GF-D8 (cell line): ENCODE data around the gene ACAA2.
"Not testable (repeated sequence)": the region's sequence is repeated elsewhere in the genome, so short reads cannot be mapped to it uniquely, and the experiment has no call there.

Experiments used
- DNase-seq: peaks from one replicate; lab custom pipeline; 2025; lab: John Stamatoyannopoulos, UW

Gene ACAA2

DNA sequence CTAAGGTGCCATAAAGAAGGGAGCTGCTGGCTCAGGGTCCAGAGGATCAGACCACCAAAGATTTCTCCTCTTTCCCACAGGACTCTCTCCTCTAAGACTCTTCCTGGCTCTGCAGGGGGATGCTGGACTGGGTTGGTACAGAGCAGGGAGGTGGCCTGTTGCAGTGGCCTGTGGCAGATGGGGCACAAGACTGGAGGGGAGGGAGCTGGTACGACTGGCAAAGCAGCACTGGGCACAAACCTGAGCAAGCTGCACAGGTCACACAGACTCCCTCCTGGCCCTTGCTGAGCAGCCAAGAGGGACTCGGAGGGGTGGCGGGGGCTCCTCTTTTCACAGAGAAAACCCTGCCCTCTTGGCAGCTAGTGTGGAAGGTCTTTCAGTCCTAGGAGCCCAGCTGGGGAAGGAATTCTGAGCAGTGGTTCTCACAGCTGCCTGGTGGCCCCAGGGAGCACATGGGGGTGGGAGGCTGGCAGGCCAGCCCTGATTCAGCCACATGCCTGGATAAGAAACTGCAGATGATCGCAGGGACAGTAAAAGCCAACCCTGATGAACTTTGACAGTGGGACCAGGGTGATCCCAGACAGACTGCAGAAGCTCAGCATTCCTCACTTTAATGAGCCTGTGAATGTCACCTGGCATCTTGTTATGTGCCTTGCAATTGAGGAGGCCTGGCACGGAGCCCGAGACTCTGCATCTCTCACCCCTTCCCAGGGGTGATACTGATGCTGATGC lies 32.5 kb upstream of the ACAA2 start:
- DNase-seq, result no peak

DNA sequence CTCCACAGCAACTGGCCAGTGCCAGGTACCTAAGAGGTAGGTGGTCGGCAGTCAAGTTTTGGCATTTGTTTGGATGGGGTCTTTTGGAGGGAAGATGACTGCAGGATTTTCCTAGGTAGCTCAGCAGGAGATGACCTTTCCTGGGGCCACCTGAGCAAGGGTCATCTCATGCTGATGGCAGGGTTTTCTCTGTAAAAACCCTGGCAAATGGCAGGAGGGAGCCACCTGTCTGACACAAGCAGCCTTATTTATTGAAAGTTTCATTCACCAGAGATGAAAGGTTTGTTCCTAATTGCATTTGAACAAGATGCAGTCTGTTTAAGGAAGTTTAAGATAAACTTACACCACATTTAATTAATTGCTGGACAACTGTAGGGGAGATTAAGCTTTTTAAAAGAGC lies 31.6 kb upstream of the ACAA2 start:
- no peak for DNase-seq

DNA sequence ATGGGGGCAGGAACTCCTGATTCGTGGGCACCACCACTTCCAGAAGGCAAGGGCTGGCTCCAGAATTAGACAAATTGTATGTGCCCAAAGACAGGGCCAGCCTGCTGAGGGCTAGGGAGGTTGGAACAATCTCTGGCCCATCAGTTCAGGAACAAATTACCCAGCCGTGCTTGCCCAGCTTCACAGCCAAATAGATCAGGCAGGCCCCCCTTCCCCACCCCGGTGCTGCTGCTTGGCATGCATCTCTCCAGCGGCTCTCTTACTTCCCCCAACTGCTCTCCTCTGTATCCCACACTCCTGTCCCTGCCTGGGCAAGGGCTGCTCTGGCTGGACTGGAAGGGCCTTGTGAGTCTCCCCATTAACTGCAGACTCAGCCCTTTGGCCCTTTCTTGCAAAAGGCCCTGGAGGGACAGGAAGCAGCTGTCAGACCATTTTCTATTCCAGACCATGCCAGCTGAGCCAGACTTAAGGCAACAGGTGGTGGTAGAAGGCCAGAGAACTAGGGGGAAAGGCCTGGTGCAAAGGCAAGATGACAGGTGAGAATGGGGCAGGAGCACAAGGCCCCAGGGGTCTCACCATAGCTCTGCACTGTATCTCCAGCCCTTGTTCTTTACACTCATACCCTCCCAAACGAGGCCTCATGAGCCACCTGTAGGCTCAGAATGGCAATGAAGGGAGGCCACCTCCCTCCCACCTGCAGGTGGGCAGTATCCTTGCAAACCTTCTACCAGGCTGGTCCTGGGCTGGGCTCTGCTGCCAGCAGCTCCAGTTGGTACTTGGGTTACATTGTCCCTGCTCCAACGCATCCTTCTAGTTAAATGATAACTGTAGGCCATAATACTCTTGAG lies 30.7 kb upstream of the ACAA2 start:
- DNase-seq, result no peak

DNA sequence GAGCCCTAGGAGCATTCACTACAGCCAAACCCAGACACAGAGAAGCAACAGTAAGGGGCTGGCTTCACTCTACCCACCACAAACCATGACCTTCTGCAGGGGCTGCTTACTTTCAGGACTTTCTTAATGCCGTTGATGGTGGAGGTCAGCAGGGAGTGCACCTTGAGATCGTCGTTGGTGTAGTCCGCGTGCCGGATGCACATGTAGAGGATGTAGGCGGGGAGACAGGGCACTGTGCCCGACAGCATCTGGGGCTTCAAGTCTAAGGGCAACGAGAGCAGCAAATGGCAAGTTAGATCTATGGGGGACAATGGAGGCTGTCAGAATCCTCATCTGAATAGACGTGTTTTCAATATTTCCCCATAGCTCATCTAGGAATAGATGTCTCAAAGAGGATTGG lies 29.8 kb upstream of the ACAA2 start:
- DNase-seq, result no peak

DNA sequence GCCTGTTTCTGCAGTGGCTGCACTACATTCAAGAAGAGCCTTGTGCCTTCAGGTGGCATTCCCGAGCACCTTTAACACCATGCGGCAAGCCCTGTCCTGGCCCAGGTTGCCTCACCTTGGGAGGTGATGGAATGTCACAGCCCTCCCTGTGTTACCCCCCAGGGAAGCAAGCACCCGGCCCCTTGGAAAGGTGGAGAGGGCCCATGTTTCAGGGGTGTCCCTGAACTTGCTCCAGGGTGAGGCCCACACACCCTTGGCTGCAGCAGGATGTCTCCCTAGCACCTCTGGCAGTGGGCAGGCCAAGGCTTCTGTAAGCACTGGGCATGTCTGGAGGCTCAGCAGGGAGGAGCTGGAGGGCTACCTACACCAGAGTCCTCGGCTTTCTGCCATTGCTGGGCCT lies 29.3 kb upstream of the ACAA2 start:
- DNase-seq, result no peak

DNA sequence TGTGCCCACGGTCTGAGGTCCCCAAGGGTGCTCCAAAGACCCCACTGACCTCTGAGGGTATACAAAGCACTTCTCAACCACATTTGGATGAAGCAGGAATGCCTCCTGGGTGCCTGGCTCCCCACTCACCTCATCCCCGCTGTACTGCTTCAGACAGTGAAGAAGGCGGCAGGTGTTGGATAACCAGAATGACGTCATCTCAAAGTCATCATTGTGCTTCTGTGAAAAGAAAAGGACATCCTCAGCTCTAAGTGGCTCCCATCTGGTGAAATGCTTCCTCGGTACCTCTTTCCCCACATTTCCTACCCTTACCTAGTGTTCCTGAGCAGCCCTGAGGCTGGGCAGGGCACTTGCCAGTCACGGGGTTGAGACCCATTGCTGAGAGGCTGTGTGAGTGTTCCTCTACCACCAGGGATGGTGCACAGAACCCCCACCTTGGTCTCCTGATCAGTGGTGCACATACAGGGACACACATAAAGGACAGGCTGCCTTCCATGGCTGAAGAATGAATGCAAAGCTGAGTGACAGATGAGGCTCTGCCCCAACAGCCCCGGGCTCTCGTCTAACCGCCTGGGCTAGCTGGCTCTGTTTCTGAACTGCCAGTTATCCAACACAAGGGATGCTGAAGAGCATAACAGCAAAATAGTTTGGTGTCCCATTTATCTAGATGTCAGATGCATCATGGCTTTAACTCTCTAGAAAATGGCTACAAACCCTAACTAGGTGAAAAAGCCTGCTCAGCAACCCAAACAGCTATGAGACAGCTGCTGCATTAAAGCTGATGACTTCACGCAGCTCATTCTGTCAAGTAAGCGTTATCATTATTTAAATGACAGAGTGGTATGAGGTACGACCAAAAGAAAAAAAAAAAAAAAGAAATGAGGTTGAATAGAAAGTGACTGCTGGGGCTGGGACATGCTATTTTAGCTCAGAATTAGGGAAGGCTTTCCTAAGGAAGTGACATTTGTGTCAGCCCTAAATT lies 28.2 kb upstream of the ACAA2 start:
- DNase-seq, result no peak

DNA sequence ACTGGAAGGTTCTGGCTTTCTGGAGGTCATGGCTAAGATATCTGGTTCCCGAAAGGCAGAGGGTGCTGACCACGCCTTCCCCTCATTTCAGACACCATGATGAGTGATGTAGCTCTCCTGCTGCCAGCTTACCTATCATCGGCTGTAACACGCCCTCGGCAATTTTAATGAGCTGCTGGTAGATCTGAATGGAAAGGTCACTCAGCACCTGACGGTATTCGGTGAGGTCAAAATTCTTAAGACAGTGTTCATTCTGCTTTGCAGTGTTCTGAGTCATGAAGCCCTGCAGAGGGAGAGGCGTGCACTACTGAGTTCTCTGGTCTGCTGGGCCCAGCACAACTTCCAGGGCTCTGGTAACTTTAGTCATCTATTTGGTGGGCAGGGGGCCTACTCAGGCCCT lies 25.7 kb upstream of the ACAA2 start:
- no peak for DNase-seq

DNA sequence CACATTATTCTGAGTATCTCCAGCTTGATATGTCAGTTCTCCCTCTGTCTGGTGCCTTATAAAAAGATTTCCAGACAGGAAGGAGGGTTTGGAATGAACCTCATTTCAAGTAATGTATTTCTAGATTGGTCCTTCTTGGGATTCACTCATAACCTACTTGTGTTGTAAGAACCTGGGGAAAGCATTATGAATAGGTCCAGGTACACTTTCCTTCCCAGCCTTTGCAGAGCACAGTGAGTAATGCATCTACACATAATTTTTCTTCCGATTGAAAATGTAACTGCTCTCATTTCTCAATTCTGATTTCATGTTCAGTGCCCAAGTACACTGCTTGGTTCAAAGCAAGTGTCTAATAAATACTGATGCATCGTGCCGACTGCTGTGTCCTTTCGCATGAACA lies 25.0 kb upstream of the ACAA2 start:
- no peak for DNase-seq

DNA sequence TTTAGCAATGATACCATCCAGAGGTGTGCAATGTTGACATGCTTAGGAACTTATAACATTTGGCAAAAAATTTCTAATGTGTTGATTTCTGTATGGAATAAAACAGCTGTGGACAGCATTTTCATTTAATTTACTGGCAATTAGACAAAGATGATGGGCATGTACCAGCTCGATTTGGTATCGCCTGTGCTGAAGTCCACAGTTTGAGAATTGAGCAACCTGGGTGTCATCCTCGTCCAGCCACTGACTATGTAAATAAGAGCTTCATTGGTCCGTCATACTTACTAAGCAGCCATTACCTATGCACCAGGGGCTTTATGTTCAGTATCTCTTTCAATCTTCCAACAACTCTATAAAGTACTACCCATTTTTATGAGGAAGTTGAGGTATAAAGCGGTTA lies 24.6 kb upstream of the ACAA2 start:
- no peak for DNase-seq

DNA sequence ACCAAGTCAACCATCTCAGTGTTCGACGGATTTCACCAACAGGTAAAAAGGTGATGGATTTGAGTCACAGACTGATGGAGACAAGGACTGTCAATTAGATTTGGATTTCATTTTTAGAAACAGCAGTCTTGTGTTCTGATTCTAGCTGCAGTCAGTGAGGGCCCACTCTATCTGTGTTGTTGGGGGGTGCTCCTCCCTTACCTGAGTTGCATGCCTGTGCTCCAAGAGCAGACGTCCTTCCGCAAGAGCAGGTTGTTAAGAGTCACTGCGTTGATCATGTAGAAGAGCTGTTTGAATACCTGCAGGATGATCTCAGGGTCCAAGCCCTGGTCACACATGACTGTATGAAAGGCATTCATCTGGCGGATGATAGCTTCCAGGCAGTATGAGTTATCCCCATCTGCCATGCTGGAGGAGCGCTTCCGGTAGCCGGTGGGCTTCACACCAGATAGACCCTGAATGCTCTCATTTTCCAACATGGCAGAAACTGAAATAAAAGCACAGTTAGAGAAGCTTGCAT lies 24.0 kb upstream of the ACAA2 start:
- DNase-seq, result not testable (repeated sequence)

DNA sequence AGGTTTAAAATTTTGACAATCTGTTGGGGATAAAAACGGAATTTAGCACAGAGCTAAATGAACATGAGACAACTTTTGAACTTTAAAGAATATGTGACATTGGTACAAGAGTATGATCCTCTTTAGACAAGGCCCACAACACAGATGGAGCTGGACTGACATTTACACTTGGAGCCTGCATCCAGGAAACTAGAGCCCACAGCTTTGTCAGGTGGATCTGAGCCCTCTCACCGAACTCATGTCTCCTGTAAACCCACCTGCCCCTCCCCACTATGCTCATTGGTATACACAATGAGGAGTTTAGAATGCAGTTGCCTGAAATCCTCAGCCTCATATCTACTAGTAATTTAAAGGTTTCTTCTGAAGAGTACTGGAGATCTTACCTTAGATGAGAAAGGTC lies 22.1 kb upstream of the ACAA2 start:
- no peak for DNase-seq

DNA sequence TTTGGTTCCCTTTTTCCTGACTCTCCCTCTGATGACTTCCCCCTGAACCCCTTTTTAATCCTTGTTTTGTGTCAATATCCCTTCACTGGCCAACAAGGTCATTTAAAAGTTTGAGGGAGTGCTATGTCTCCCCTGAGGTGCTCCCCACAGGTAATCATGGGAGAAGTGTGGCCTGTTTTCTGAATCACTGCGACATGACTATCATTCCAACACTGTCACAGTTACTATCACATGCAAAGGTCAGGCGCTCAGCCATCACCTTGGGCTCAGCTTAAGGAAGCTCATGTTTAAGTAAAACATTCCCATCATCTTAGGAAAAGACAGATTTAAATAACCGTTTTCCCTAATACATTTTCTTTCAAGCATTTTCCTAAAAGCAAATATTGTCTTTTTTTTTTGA lies 20.9 kb upstream of the ACAA2 start:
- DNase-seq, result no peak

DNA sequence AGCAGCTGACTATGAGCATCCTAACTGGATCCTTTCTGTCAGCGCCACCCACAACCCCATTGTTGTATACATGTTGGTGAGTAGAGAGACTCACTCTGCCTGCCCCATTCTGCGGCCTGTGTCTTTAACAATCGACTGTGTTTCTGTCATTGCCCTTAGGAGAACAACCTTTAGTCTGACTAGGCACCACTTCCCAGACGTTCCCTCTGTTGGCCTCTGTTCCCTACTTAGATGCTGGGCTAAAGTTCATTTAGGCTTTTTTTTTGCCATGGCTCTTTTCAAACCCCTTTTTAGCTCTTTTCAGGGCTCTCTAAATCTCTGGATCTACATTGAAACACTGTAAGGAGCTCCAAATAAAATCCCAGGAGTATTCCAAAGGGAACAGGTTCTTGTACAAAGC lies 20.5 kb upstream of the ACAA2 start:
- DNase-seq, result no peak

DNA sequence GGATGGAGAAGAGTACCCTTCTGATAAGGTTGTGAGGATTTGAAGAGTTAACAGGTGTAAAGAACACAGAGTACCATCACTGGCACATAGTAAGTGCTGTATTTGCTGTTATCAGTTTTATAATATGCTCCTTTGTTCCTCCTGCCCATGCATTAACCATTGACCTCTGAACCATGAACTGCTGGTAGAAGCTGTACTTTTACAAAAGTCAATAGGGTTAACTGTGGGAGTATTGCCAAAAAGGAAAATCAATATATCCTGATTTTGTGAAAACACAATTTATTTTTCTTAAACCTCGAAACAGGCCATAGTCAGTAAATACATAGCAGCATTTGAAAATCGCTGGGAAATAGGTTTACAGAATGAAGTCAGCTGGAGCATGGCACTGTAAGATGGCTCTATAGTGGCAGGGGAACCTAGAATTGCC lies 18.9 kb upstream of the ACAA2 start:
- no peak for DNase-seq

DNA sequence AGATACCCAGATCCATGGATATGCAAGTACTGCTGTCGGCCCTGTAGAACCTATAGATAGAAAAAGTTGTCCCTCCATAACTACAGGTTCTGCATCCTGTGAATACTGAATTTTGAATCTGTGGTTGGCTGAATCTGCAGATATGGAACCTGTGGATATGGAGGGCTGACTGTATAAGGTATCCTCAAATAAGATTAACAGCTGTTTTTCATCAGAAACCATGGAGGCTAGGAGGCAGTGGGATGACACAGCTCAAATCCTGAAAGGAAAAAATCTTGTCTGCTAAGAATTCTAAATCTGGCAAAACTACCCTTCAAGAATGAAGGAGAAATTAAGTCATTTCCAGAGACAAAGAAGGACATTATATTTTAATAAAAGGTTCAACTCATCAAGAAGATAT lies 14.7 kb upstream of the ACAA2 start:
- DNase-seq, result no peak

DNA sequence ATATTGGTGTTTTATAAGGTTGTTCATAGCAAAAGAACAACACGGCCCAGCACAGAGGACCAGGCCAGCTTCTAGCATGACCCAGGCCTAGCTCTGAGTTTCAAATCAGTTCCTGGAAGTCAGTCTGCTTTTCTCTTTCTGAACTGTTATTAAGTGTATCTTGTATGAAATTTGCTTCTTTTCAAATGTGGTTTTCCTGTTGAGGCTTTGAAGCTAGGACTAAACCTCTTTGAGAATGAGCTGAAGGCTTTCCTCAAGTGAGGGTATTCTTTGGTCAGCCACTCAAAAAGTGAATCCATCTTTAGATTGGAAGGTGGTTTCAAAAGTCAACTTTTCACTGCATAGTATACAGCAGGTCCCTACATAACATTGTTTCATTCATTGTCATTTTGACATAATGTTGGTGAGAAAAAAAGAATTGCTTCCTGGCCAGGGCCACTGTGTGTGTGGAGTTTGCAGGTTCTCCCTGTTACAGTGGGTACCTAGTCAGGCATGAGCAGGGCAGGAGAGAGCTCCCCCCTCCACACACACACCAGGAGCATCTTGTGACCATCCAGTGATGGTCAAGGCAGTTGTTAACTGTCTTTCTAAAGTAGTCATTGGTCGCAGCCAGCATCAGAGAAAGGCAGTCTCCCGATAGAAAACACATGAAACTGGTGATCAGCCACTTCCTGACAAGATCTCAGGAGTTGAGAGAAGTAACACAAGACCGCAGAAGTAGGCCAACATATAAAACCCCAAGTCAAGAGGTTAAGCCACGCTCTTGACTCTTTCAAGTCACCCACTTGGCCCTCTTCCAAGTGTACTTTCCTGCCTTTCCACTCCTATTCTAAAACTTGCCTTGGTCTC lies 6.7 kb upstream of the ACAA2 start:
- DNase-seq, result no peak

DNA sequence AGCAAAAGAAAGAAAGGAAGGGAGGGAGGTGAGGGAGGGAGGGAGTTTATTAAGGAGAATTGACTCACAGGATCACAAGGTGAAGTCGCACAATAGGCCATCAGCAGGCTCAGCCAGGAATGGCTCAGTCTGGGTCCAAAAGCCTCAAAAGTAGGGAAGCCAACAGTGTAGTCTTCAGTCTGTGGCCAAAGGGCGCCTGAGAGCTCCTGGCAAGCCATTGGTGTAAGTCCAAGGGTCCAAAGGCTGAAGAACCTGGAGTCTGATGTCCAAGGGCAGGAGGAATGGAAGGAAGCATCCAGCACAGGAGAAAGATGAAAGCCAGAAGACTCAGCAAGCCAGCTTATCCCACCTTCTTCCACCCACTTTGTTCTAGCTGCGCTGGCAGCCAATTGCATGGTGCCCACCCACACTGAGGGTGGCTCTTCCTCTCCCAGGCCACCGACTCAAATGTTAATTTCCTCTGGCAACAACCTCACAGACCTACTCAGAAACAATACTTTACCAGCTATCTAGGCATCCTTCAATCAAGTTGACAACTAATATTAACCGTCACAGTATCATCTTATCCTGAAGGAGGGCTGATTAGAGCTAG lies 5.8 kb upstream of the ACAA2 start:
- no peak for DNase-seq

DNA sequence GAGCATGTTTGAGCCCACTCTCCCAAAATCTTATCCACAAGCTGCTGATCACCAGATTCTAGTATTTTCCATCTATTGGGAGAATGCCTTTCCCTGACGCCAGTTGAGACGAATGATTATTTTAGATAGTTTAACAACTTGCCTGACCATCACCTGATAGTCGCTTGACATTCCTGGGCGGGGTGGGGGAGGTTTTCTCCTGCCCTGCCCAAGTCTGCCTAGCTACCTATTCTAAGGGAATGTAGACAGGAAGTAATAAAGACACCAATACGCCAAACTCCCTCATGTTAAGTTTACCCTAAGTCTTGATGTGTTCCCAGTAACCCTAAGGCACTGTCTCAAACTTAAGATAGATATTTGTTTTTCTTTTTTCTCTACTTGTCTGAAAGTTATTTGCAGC lies 4.6 kb upstream of the ACAA2 start:
- no peak for DNase-seq

DNA sequence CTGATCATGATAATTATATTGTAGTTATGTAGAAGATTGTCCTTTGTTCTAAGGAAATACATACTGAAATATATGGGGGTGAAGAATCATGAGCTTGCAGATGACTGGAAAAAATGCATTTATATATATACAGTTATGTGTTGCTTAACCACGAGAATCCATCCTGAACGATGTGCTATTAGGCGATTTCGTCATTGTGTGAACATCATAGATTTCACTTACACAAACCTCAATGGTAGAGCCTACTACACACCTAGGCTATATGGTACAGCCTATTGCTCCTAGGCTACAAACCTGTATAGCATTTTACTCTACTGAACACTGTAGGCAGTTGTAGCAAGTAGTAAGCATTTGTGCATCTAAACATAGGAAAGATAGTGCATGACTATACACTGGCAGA lies 2.6 kb upstream of the ACAA2 start:
- no peak for DNase-seq

DNA sequence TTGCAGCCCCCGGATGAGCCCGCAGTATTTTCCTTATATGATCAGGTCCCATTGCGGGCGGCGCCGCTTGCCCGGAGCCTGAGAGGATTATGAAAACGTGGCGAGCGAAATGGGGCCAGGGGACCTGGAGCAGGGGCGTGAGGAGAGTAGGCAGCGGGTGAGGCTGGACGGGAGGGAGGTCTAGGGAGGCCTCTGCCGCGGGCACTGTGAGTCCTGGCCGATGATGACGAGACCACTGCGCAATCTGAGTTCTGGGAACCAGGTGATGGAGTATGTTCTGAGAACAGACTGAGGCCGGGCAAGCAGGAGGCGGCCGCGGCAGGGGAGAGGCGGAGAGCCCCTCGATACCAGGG lies 790 bp upstream of the ACAA2 start:
- DNase-seq, result peak; percentile 23

DNA sequence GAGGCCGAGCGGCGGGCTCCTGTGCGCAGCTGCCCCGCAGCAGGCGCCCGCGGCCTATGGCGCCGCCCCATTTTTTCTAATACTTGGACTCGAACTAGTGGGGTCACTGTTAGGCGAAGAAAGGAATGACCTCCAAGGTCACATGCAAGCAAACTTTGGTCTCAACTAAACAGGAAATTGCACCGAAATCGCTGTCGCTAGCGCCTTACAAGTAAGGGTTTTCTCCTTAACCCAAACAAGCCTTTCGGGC lies 339 bp downstream of the ACAA2 start:
- no peak for DNase-seq
